BE2C (cell line): ENCODE results near the gene ARFGAP3.

Experiments used
- DNase-seq: peaks from one replicate; pipeline ENCODE4 v3.0.0-alpha.2; 2020
- H3K27me3 ChIP-seq: fragments of 250-450 bp; sonication (Bioruptor Pico); 2 replicates; pipeline ENCODE4 v1.5.1; 2020; ENCODE audit warnings: mild to moderate bottlenecking
- H3K36me3 ChIP-seq: fragments of 250-450 bp; sonication (Bioruptor Pico); 2 replicates; pipeline ENCODE4 v1.5.1; 2020; ENCODE audit warnings: mild to moderate bottlenecking
- H3K4me1 ChIP-seq: fragments of 250-450 bp; sonication (Bioruptor Pico); 2 replicates; pipeline ENCODE4 v1.5.1; 2020
- H3K4me3 ChIP-seq: 2 replicates; pipeline ENCODE4 v1.5.1; 2011; ENCODE audit warnings: low read depth, low read length
- H3K9me3 ChIP-seq: fragments of 250-450 bp; sonication (Bioruptor Pico); 2 replicates; pipeline ENCODE4 v1.5.1; 2020
- TF ChIP-seq, protein P1 (sequence below): IDR thresholded peaks from 2 replicates; pipeline ENCODE4 v1.5.1; 2012; ENCODE audit warnings: mild to moderate bottlenecking, low read depth, low read length

ARFGAP3 gene

DNA sequence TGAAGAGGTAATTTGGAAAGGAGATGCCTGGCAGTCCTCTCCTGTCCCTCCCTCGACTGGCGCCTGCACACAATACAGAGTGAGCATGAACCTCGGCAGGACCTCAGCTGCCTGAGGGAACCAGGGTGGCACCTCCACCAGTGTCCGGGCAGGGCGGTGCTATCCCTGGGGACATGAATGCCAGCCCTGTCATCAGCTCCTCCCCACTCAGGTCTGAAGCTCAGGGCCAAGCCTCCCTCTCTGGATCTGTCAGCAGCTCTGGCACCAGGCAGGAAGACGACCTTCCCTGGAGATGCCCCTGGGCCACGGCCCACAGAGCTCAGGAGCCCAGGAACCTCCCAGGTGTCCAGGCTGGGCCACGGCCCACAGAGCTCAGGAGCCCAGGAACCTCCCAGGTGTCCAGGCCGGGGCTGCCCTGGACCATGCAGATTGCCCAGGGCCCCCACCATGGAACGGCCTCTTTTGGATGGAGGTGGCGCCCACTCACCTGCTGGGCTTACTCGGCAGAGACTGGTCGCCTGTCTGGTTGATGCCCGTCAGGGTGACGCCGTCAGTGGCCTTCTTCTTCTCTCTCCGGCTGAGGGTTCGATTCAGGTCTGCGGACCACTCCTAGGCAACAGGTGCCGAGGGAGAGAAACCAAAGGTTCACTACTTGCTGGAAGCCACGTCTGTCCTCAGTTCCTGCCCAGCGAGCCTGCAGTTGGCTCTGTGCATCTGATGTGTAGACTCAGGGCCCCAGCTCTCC lies 21.7 kb upstream of the ARFGAP3 start:
- TF ChIP-seq, protein P1, sequence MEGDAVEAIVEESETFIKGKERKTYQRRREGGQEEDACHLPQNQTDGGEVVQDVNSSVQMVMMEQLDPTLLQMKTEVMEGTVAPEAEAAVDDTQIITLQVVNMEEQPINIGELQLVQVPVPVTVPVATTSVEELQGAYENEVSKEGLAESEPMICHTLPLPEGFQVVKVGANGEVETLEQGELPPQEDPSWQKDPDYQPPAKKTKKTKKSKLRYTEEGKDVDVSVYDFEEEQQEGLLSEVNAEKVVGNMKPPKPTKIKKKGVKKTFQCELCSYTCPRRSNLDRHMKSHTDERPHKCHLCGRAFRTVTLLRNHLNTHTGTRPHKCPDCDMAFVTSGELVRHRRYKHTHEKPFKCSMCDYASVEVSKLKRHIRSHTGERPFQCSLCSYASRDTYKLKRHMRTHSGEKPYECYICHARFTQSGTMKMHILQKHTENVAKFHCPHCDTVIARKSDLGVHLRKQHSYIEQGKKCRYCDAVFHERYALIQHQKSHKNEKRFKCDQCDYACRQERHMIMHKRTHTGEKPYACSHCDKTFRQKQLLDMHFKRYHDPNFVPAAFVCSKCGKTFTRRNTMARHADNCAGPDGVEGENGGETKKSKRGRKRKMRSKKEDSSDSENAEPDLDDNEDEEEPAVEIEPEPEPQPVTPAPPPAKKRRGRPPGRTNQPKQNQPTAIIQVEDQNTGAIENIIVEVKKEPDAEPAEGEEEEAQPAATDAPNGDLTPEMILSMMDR: no peak
- DNase-seq: no peak
- peaks cover 14% of the 10 kb centered on the region for H3K36me3 ChIP-seq
- no peaks in the 10 kb centered on the region for H3K9me3 ChIP-seq
- no peaks in the 10 kb centered on the region for H3K27me3 ChIP-seq
- H3K4me1 ChIP-seq: no peaks in the 10 kb centered on the region
- no peak overlapping the region for H3K4me3 ChIP-seq

DNA sequence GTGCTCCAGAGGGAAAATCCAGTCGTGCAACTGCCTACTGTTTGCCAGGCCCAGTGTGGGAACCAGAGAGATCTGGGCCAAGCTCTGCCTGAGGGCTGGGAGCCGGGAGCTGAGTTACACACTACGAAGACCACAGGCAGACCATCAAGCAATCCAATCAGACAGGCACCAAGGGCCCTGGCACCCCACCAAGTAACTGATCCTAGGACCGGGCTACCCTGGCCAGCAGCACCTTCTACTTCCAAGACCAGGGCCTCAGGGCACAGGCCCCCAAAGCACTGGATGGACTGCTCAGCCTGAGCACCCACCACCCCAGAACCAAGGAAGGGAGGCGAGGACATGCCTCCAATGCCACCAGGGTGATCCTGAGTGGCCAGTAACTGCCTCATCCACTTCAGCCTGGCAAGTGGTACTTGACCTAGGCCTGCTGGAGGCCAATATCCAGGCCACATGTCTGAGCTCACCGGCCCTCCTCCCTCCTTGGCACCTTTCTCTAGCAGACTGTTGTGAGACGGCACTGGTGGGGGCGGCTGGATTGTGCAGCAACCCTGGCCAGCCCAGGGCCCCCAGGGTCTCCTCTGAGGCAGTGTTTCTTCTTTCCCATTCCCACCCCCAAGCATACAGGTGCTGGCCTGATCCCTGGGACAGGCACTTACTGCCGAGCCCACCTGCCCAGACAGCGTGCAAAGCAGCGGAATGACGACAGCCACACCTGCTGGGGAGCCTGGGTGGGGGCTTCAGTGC lies 20.7 kb upstream of the ARFGAP3 start:
- H3K27me3 ChIP-seq: no peaks in the 10 kb centered on the region
- no peaks in the 10 kb centered on the region for H3K4me1 ChIP-seq
- TF ChIP-seq, protein P1: no peak
- H3K9me3 ChIP-seq: no peaks in the 10 kb centered on the region
- H3K4me3 ChIP-seq: no peak overlapping the region
- H3K36me3 ChIP-seq: peaks cover 10% of the 10 kb centered on the region
- DNase-seq: no peak

DNA sequence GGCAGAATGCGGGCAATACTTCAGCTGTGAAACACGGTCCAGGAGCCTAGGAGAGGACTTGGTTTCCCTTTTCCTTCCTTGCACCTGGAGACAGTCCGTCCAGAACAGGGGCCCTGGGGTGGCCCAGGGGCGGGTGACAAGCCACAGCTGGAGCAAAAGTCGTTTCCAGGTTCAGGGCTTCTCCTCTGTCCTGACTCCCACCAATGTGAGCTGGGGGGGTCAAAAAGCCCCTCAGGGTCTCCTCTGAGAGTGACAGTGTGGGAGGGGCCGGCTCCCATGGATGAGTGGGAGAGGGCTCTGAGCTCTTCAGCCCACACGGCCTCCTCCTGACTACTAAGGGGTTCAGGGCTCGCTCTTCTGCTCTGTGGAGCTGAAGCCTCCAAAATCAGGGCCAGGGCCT lies 20.1 kb upstream of the ARFGAP3 start:
- TF ChIP-seq, protein P1: no peak
- Histone ChIP-seq H3K27me3 (no peaks in the 10 kb centered on the region), H3K4me3 (no peak overlapping the region), H3K36me3 (peaks cover 14% of the 10 kb centered on the region), H3K9me3 (no peaks in the 10 kb centered on the region), H3K4me1 (no peaks in the 10 kb centered on the region)
- DNase-seq: no peak

DNA sequence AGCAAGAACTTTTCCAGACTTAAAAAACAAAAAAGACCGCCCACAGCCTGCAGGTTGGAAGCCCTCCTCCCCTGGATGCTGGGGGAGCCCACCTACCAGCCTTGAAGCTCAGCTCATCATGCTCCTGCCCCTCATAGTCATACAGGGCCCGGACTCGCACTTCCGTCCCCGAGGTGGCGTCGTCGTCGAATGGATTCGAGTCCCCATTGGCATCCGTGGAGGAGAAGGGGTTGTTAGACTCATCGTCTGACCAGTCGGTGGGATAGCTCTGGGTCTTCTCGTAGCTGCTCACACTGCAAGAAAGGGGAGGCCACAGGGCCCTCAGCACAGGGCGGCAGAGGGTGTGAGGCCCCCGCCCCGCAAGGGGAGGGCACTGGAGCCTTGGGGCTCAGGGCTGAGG lies 19.0 kb upstream of the ARFGAP3 start:
- Histone ChIP-seq H3K27me3 (no peaks in the 10 kb centered on the region), H3K4me3 (no peak overlapping the region), H3K36me3 (peaks cover 14% of the 10 kb centered on the region), H3K4me1 (no peaks in the 10 kb centered on the region), H3K9me3 (no peaks in the 10 kb centered on the region)
- DNase-seq: no peak
- TF ChIP-seq, protein P1: no peak

DNA sequence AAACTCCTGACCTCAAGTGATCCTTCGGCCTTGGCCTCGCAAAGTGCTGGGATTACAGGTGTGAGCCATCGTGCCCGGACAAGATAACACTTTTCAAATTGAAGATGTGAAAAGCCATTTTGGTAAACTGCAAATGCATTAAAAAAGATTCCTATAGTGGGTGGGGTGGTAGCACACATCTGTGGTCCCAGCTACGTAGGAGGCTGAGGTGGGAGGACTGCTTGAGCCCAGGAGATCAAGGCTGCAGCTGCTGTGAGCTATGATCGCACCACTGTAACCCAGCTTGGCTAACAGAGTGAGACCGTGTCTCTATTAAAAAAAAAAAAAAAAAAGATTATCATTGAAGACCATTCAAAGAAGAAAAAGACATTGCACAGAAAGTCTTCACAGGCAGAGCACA lies 16.9 kb upstream of the ARFGAP3 start:
- DNase-seq: no peak
- H3K9me3 ChIP-seq: no peaks in the 10 kb centered on the region
- TF ChIP-seq, protein P1: no peak
- H3K4me3 ChIP-seq: no peak overlapping the region
- no peaks in the 10 kb centered on the region for H3K27me3 ChIP-seq
- no peaks in the 10 kb centered on the region for H3K4me1 ChIP-seq
- peaks cover 14% of the 10 kb centered on the region for H3K36me3 ChIP-seq

DNA sequence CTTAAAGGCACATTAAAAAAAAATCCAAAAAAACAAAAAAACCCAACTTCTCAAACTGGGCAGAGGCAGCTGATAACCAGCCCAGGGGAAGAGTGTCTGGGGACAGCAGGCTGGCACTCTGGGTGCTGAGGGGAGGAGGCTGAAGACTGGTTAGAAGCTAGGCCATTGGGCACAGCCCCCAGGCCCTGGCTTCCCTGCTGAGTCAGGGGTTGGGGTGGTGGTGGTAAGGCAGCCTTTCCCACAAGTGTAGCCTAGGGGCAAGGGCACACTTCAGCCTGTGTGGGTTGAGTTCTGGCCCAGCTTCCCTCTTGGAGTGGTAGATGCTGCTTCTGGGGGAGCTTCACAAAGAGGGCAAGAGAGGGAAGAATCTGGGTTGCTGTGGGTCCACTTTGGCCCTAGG lies 16.3 kb upstream of the ARFGAP3 start:
- DNase-seq: no peak
- Histone ChIP-seq H3K27me3 (no peaks in the 10 kb centered on the region), H3K9me3 (no peaks in the 10 kb centered on the region), H3K36me3 (peaks cover 14% of the 10 kb centered on the region), H3K4me3 (no peak overlapping the region), H3K4me1 (no peaks in the 10 kb centered on the region)
- TF ChIP-seq, protein P1: no peak
